Adrenal gland (tissue), 5 donors: ENCODE results near the gene PRMT7.

Experiments used
- CTCF ChIP-seq, 6 experiments: fragments of 450-650 bp in 4 of 6; fragments of 200-600 bp in 2 of 6; sonication (generic) in 1 of 6; IDR thresholded peaks; 1 replicate in 5 of 6; 2 replicates in 1 of 6; pipeline versions ENCODE4 v1.5.1 to v1.8.0; 2016 to 2021; ENCODE audit warnings: antibody characterized with exemption in 6 of 6, mild to moderate bottlenecking in 2 of 6, moderate library complexity in 1 of 6
- POLR2A ChIP-seq, 2 donors: fragments of 450-650 bp; IDR thresholded peaks; one replicate each; pipeline ENCODE4 v1.6.1; 2017; ENCODE audit warnings: antibody characterized with exemption in 2 of 2, mild to moderate bottlenecking in 2 of 2, moderate library complexity in 1 of 2
- donor health status: DM: no; HTN: no; CAD: no.

- no peak for TF ChIP-seq POLR2A (IDR thresholded peaks at IDR 0.05)
- no peak for TF ChIP-seq CTCF (IDR thresholded peaks at IDR 0.05)
These were observed 49.7 kb downstream of the PRMT7 start for GRCh38 chr16:68360547-68360946.
